Activated CD8-positive, alpha-beta T cell treated with anti-CD3 and anti-CD28 coated beads for 36 hours (primary cell): ENCODE data around the gene HSDL1. TPM values are rescaled to one million over a fixed set of nuclear protein-coding genes. Genes with fewer than 3 reads are reported as not detected.
A peak's percentile ranks its signal among the peaks of the same experiment; 100 is the strongest.

Source experiments
- ATAC-seq: fragments of 200-7000 bp; cut with Tn5 transposase; one replicate; pipeline ENCODE4 v1.10.0; 2021; ENCODE audit warnings: mild to moderate bottlenecking, moderate library complexity
- CTCF ChIA-PET: fragments of 350-600 bp; sonication (Branson Sonifier 250); formaldehyde crosslinking; loops from one replicate; lab custom pipeline; 2021; ENCODE audit warnings: antibody characterized with exemption; lab: Charles Lee
- POLR2A ChIA-PET: fragments of 350-600 bp; sonication (Branson Sonifier 250); formaldehyde crosslinking; loops from one replicate; lab custom pipeline; 2021; ENCODE audit warnings: antibody characterized with exemption; lab: Charles Lee
- DNase-seq: peaks from one replicate; pipeline ENCODE4 v3.0.0-alpha.2; 2020
- H3K27ac Mint-ChIP-seq: one replicate; pipeline ENCODE4 v1.8.0; 2021; ENCODE audit warnings: mild to moderate bottlenecking, mixed read lengths
- H3K27me3 Mint-ChIP-seq: one replicate; pipeline ENCODE4 v1.8.0; 2021; ENCODE audit warnings: mixed read lengths
- H3K36me3 Mint-ChIP-seq: one replicate; pipeline ENCODE4 v1.8.0; 2021; ENCODE audit warnings: low read depth, mixed read lengths
- H3K4me1 Mint-ChIP-seq: one replicate; pipeline ENCODE4 v1.8.0; 2021; ENCODE audit warnings: low read depth, mixed read lengths
- H3K4me3 Mint-ChIP-seq: one replicate; pipeline ENCODE4 v1.8.0; 2021; ENCODE audit warnings: mild to moderate bottlenecking, moderate library complexity, mixed read lengths
- H3K9me3 Mint-ChIP-seq: one replicate; pipeline ENCODE4 v1.8.0; 2021; ENCODE audit warnings: mixed read lengths
- intact Hi-C: fragments of 100-400 bp; cut with micrococcal nuclease; formaldehyde crosslinking; loops from one replicate; pipeline ENCODE4 v1.10.0; 2022
- total RNA-seq, 2 experiments: library from RNA; stranded (reverse); gene quantifications; one replicate each; pipeline ENCODE4 v1.2.3, GENCODE V29; 2021
- TF ChIP-seq, protein P1 (sequence below): fragments of 200-600 bp; IDR thresholded peaks from one replicate; pipeline ENCODE4 v1.8.0; 2022; ENCODE audit warnings: antibody characterized with exemption, mild to moderate bottlenecking

The HSDL1 gene
- total RNA-seq, 2 experiments from 2014 or later, result 11.1 to 11.8 TPM

DNA sequence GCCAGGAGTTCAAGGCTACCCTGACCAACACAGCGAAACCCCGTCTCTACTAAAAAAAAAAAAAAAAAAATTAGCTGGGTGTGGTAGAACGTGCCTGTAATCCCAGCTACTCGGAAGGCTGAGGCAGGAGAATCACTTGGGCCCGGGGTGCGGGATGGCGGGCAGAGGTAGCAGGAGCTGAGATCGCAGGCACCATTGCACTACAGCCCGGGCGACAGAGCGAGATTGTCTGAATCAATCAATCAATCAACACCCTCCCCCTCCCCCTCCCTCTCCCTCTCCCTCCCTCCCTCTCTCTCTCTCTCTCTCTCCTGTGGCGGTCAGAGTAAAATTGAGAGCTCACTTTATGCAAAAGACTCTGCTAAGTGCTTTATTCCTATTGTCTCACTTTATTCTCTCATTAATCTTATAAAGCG, 1.2 kb downstream of the HSDL1 start:
- CTCF ChIA-PET, result interaction anchor here (0.6 to 2.7 kb wide), 6 partner anchors 40 to 86 kb away, joined by 3 to 11 read pairs (median 4); no protein-coding TSS in a partner anchor
- POLR2A ChIA-PET, result interaction anchor here (0.8 kb wide), 1 partner anchor 26 kb away, joined by 3 read pairs; no protein-coding TSS in a partner anchor
- no peak for ATAC-seq
- H3K4me3 Mint-ChIP-seq, result peak overlapping the region; percentile 93
- peak; percentile 20 for DNase-seq
- peaks cover 2% of the 10 kb centered on the region for H3K36me3 Mint-ChIP-seq
- H3K27ac Mint-ChIP-seq, result peak overlapping the region; percentile 82
- TF ChIP-seq, protein P1, sequence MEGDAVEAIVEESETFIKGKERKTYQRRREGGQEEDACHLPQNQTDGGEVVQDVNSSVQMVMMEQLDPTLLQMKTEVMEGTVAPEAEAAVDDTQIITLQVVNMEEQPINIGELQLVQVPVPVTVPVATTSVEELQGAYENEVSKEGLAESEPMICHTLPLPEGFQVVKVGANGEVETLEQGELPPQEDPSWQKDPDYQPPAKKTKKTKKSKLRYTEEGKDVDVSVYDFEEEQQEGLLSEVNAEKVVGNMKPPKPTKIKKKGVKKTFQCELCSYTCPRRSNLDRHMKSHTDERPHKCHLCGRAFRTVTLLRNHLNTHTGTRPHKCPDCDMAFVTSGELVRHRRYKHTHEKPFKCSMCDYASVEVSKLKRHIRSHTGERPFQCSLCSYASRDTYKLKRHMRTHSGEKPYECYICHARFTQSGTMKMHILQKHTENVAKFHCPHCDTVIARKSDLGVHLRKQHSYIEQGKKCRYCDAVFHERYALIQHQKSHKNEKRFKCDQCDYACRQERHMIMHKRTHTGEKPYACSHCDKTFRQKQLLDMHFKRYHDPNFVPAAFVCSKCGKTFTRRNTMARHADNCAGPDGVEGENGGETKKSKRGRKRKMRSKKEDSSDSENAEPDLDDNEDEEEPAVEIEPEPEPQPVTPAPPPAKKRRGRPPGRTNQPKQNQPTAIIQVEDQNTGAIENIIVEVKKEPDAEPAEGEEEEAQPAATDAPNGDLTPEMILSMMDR, result no peak
- no peaks in the 10 kb centered on the region for H3K27me3 Mint-ChIP-seq
- no peaks in the 10 kb centered on the region for H3K9me3 Mint-ChIP-seq
- peaks cover 33% of the 10 kb centered on the region for H3K4me1 Mint-ChIP-seq
- intact Hi-C loops, result loop anchor here (5.0 kb wide), 1 partner anchor 56 kb away; no protein-coding TSS in a partner anchor

GRCh38 chr16:84143081-84143480, 1.9 kb downstream of the HSDL1 start:
- POLR2A ChIA-PET, result interaction anchor here (1.7 kb wide), 1 partner anchor 8 kb away, joined by 4 read pairs; no protein-coding TSS in a partner anchor
- DNase-seq (no peak), ATAC-seq (no peak)
- H3K4me3 Mint-ChIP-seq, result no peak overlapping the region
- no peak overlapping the region for H3K27ac Mint-ChIP-seq
- no peaks in the 10 kb centered on the region for H3K27me3 Mint-ChIP-seq
- TF ChIP-seq, protein P1, result no peak
- no peaks in the 10 kb centered on the region for H3K9me3 Mint-ChIP-seq
- peaks cover 2% of the 10 kb centered on the region for H3K36me3 Mint-ChIP-seq
- CTCF ChIA-PET, result interaction anchor here (0.9 to 3.0 kb wide), 6 partner anchors 26 to 85 kb away, joined by 3 to 16 read pairs (median 8); partner anchors contain the start of gene MBTPS1
- peaks cover 39% of the 10 kb centered on the region for H3K4me1 Mint-ChIP-seq
- intact Hi-C loops, result loop anchor here (5.0 kb wide), 1 partner anchor 56 kb away; no protein-coding TSS in a partner anchor

DNA sequence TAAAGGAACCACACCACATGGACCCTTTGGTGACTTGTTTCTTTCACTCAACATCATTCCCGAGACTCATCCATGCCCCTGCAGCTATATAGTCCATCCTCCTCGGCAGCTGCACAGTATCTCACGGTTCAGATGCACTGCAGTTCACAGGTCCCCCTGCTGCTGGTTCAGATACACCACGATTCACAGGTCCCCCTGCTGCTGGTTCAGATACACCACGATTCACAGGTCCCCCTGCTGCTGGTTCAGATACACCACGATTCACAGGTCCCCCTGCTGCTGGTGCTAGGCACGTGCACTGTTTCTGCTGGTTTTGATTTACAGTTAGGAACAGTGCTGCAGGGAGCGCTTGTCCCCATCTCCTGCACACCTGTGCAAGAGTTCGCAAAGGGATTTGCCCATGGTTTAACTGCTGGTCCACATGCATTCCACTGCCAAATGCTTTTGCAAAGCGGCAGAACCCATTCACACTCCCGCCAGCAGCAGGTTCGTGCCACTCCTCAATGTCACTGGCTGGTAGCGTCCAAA, 3.8 kb downstream of the HSDL1 start:
- Mint-ChIP-seq H3K4me1 (peaks cover 56% of the 10 kb centered on the region), H3K9me3 (no peaks in the 10 kb centered on the region), H3K36me3 (peaks cover 2% of the 10 kb centered on the region), H3K27ac (no peak overlapping the region), H3K27me3 (no peaks in the 10 kb centered on the region), H3K4me3 (no peak overlapping the region)
- intact Hi-C loops, result loop anchor here (5.0 kb wide), 1 partner anchor 54 kb away; no protein-coding TSS in a partner anchor
- CTCF ChIA-PET, result interaction anchor here (1.0 to 5.7 kb wide), 7 partner anchors 24 to 60 kb away, joined by 3 to 34 read pairs (median 11); partner anchors contain the start of genes MBTPS1 and TAF1C
- TF ChIP-seq, protein P1, result no peak
- DNase-seq, result peak; percentile 48
- POLR2A ChIA-PET, result interaction anchor here (0.7 to 3.8 kb wide), 4 partner anchors 10 to 24 kb away, joined by 3 to 26 read pairs (median 4); partner anchors contain the start of gene MBTPS1
- no peak for ATAC-seq

- H3K27ac Mint-ChIP-seq, result no peak overlapping the region
- CTCF ChIA-PET, result interaction anchor here (1.5 to 5.7 kb wide), 3 partner anchors 23 to 56 kb away, joined by 5 to 34 read pairs (median 7); partner anchors contain the start of gene MBTPS1
- peaks cover 59% of the 10 kb centered on the region for H3K4me1 Mint-ChIP-seq
These were observed 5.2 kb downstream of the HSDL1 start for GRCh38 chr16:84139628-84140258.

More at GRCh38 chr16:84139628-84140258, 5.2 kb downstream of the HSDL1 start:
- DNase-seq (no peak), ATAC-seq (no peak)
- Mint-ChIP-seq H3K36me3 (peaks cover 2% of the 10 kb centered on the region), H3K9me3 (no peaks in the 10 kb centered on the region), H3K27me3 (no peaks in the 10 kb centered on the region), H3K4me3 (no peak overlapping the region)
- TF ChIP-seq, protein P1, result no peak
- intact Hi-C loops, result loop anchor here (5.0 kb wide), 1 partner anchor 52 kb away; no protein-coding TSS in a partner anchor
- POLR2A ChIA-PET, result interaction anchor here (1.1 to 3.8 kb wide), 2 partner anchors 17 to 23 kb away, joined by 3 to 26 read pairs; partner anchors contain the start of gene MBTPS1
